GM18951 (cell line): ENCODE measurements around the gene PROS1.
"Not testable (repeated sequence)": the region's sequence is repeated elsewhere in the genome, so short reads cannot be mapped to it uniquely, and the experiment has no call there.

Source experiments
- POLR2A ChIP-seq: IDR thresholded peaks from 4 replicates; pipeline ENCODE4 v1.6.1; 2011; ENCODE audit warnings: mild to moderate bottlenecking; ENCODE audit not compliant: insufficient read length, insufficient read depth; ENCODE audit errors: extremely low read depth
- in situ Hi-C: fragments of 300-500 bp; cut with MboI; formaldehyde crosslinking; loops from one replicate; pipeline ENCODE4 v1.12.0; 2022; ENCODE audit warnings: low sequenced_read_pairs, mixed read lengths, inconsistent platforms; ENCODE audit not compliant: unreplicated experiment

The PROS1 gene

GRCh38 chr3:93988764-93989163 lies 15.1 kb upstream of the PROS1 start:
- in situ Hi-C loops, result no loop called here
- TF ChIP-seq POLR2A, result no peak

GRCh38 chr3:93988283-93988682 lies 14.6 kb upstream of the PROS1 start:
- in situ Hi-C loops, result no loop called here
- no peak for TF ChIP-seq POLR2A

- in situ Hi-C loops, result no loop called here
- no peak for TF ChIP-seq POLR2A
These were observed 10.9 kb upstream of the PROS1 start for GRCh38 chr3:93984618-93985017.

- no peak for TF ChIP-seq POLR2A
- in situ Hi-C loops, result no loop called here
These were observed 9.7 kb upstream of the PROS1 start for GRCh38 chr3:93983408-93983807.

- in situ Hi-C loops, result no loop called here
- TF ChIP-seq POLR2A, result no peak
These were observed 8.0 kb upstream of the PROS1 start for GRCh38 chr3:93981649-93982048.

GRCh38 chr3:93979850-93980676 lies 6.4 kb upstream of the PROS1 start, which contains the start of gene ARL13B:
Gene ARL13B (plus strand): TSS chr3:93980155. CDS start chr3:93980424, 269 bp downstream.
- TF ChIP-seq POLR2A, result peak; percentile 79
- in situ Hi-C loops, result no loop called here

- TF ChIP-seq POLR2A, result no peak
- in situ Hi-C loops, result no loop called here
These were observed 3.7 kb downstream of the PROS1 start for GRCh38 chr3:93969997-93970396.

- no peak for TF ChIP-seq POLR2A
- in situ Hi-C loops, result no loop called here
These were observed 4.3 kb downstream of the PROS1 start for GRCh38 chr3:93969443-93969842.

- in situ Hi-C loops, result not testable (repeated sequence)
These were observed 8.6 kb downstream of the PROS1 start for GRCh38 chr3:93965106-93965505.

GRCh38 chr3:93962798-93963197 lies 10.9 kb downstream of the PROS1 start:
- in situ Hi-C loops, result no loop called here
- TF ChIP-seq POLR2A, result no peak

- in situ Hi-C loops, result no loop called here
These were observed 12.2 kb downstream of the PROS1 start for GRCh38 chr3:93961489-93961888.

GRCh38 chr3:93961026-93961425 lies 12.7 kb downstream of the PROS1 start:
- TF ChIP-seq POLR2A, result no peak
- in situ Hi-C loops, result no loop called here

More at GRCh38 chr3:93961489-93961888, 12.2 kb downstream of the PROS1 start:
- TF ChIP-seq POLR2A, result no peak

GRCh38 chr3:93949958-93950357 lies 23.7 kb downstream of the PROS1 start:
- in situ Hi-C loops, result not testable (repeated sequence)

- in situ Hi-C loops, result not testable (repeated sequence)
These were observed 36.2 kb downstream of the PROS1 start for GRCh38 chr3:93937485-93937884.

- TF ChIP-seq POLR2A, result no peak
- in situ Hi-C loops, result no loop called here
These were observed 37.1 kb downstream of the PROS1 start for GRCh38 chr3:93936549-93936948.
